ENCODE data around the gene ANKLE1.

Gene ANKLE1

GRCh38 chr19:17309965-17310461 is 28.3 kb downstream of the ANKLE1 start:
- no peak for TF ChIP-seq POLR2AphosphoS5 (IDR thresholded peaks at IDR 0.05; ENCODE audit: low read depth)
- TF ChIP-seq GABPA (IDR thresholded peaks at IDR 0.05; ENCODE audit: low read depth): peak; percentile 86
- no peak for DNase-seq (ENCODE audit: low read depth in 1 of 2, low spot score in 1 of 2)
- Histone ChIP-seq H3K27ac (replicated peaks) (peak overlapping the region; percentile 64), H3K4me3 (replicated peaks; ENCODE audit: insufficient read depth, low read length) (peak overlapping the region; percentile 98), H3K27me3 (ENCODE audit: insufficient read depth, poor library complexity, severe bottlenecking) (no peaks in the 10 kb centered on the region)

GRCh38 chr19:17311455-17312188 is 29.9 kb downstream of the ANKLE1 start:
- no peak for TF ChIP-seq CTCF (IDR thresholded peaks at IDR 0.05; ENCODE audit: insufficient read depth, low read length)
- TF ChIP-seq SPI1 (IDR thresholded peaks at IDR 0.05; ENCODE audit: borderline replicate concordance, low read depth): no peak
- TF ChIP-seq GABPA (IDR thresholded peaks at IDR 0.05; ENCODE audit: low read depth): no peak
- no peak for TF ChIP-seq POLR2AphosphoS5 (IDR thresholded peaks at IDR 0.05; ENCODE audit: low read depth)
- TF ChIP-seq REST (IDR thresholded peaks at IDR 0.05; ENCODE audit: insufficient replicate concordance, low read depth): no peak
- H3K27me3 ChIP-seq (ENCODE audit: insufficient read depth, poor library complexity, severe bottlenecking): no peaks in the 10 kb centered on the region
- no peak for DNase-seq (ENCODE audit: low read depth in 1 of 2, low spot score in 1 of 2)
- no peak overlapping the region for H3K4me3 ChIP-seq (replicated peaks; ENCODE audit: insufficient read depth, low read length)
- H3K27ac ChIP-seq (replicated peaks): no peak overlapping the region

GRCh38 chr19:17312189-17313113 is 30.8 kb downstream of the ANKLE1 start:
- no peak for DNase-seq (ENCODE audit: low read depth in 1 of 2, low spot score in 1 of 2)
- TF ChIP-seq CTCF (IDR thresholded peaks at IDR 0.05; ENCODE audit: insufficient read depth, low read length) (no peak), GABPA (IDR thresholded peaks at IDR 0.05; ENCODE audit: low read depth) (no peak), POLR2AphosphoS5 (IDR thresholded peaks at IDR 0.05; ENCODE audit: low read depth) (no peak), SPI1 (IDR thresholded peaks at IDR 0.05; ENCODE audit: borderline replicate concordance, low read depth) (no peak), REST (IDR thresholded peaks at IDR 0.05; ENCODE audit: insufficient replicate concordance, low read depth) (no peak)
- Histone ChIP-seq H3K27ac (replicated peaks) (no peak overlapping the region), H3K4me3 (replicated peaks; ENCODE audit: insufficient read depth, low read length) (no peak overlapping the region), H3K27me3 (ENCODE audit: insufficient read depth, poor library complexity, severe bottlenecking) (no peaks in the 10 kb centered on the region)

- no peak for DNase-seq (ENCODE audit: low read depth in 1 of 2, low spot score in 1 of 2)
- H3K4me3 ChIP-seq (replicated peaks; ENCODE audit: insufficient read depth, low read length): no peak overlapping the region
- TF ChIP-seq REST (IDR thresholded peaks at IDR 0.05; ENCODE audit: insufficient replicate concordance, low read depth) (no peak), SPI1 (IDR thresholded peaks at IDR 0.05; ENCODE audit: borderline replicate concordance, low read depth) (no peak), GABPA (IDR thresholded peaks at IDR 0.05; ENCODE audit: low read depth) (no peak), CTCF (IDR thresholded peaks at IDR 0.05; ENCODE audit: insufficient read depth, low read length) (no peak), POLR2AphosphoS5 (IDR thresholded peaks at IDR 0.05; ENCODE audit: low read depth) (no peak)
- no peak overlapping the region for H3K27ac ChIP-seq (replicated peaks)
- no peaks in the 10 kb centered on the region for H3K27me3 ChIP-seq (ENCODE audit: insufficient read depth, poor library complexity, severe bottlenecking)
These were observed 32.4 kb downstream of the ANKLE1 start for GRCh38 chr19:17314007-17314593.
